Activated naive CD4-positive, alpha-beta T cell (primary cell): Measurements from ENCODE around the gene DIP2B.

Experiments
- DNase-seq, 4 experiments: peaks; one replicate each; lab custom pipeline; 2025; lab: John Stamatoyannopoulos, UW

The DIP2B gene

GRCh38 chr12:50638482-50638880 lies 133.7 kb downstream of the DIP2B start:
- DNase-seq = no peak

GRCh38 chr12:50639721-50640120 lies 134.9 kb downstream of the DIP2B start:
- DNase-seq = no peak

- DNase-seq = no peak
These were observed 135.6 kb downstream of the DIP2B start for GRCh38 chr12:50640321-50640939.

- DNase-seq = no peak
These were observed 136.8 kb downstream of the DIP2B start for GRCh38 chr12:50641566-50641965.

- no peak for DNase-seq
These were observed 137.3 kb downstream of the DIP2B start for GRCh38 chr12:50642035-50642451.

GRCh38 chr12:50642761-50643160 lies 138.0 kb downstream of the DIP2B start:
- DNase-seq = no peak

- no peak for DNase-seq
These were observed 142.2 kb downstream of the DIP2B start for GRCh38 chr12:50647031-50647430.

GRCh38 chr12:50647479-50647878 lies 142.7 kb downstream of the DIP2B start:
- no peak for DNase-seq

GRCh38 chr12:50650285-50650684 lies 145.5 kb downstream of the DIP2B start:
- DNase-seq = no peak

GRCh38 chr12:50655374-50655921 lies 150.7 kb downstream of the DIP2B start:
- no peak for DNase-seq

GRCh38 chr12:50659260-50659659 lies 154.5 kb downstream of the DIP2B start:
- DNase-seq = no peak

GRCh38 chr12:50659690-50660424 lies 155.1 kb downstream of the DIP2B start:
- DNase-seq = no peak

GRCh38 chr12:50660425-50660822 lies 155.6 kb downstream of the DIP2B start:
- DNase-seq = no peak

- DNase-seq = no peak
These were observed 156.7 kb downstream of the DIP2B start for GRCh38 chr12:50661300-50662115.

- no peak for DNase-seq
These were observed 157.3 kb downstream of the DIP2B start for GRCh38 chr12:50662116-50662510.

GRCh38 chr12:50665170-50665569 lies 160.4 kb downstream of the DIP2B start:
- no peak for DNase-seq

GRCh38 chr12:50665609-50666008 lies 160.8 kb downstream of the DIP2B start:
- DNase-seq = no peak

- DNase-seq = no peak
These were observed 161.2 kb downstream of the DIP2B start for GRCh38 chr12:50666023-50666422.

- no peak for DNase-seq
These were observed 167.4 kb downstream of the DIP2B start for GRCh38 chr12:50672158-50672557.

- no peak for DNase-seq
These were observed 172.0 kb downstream of the DIP2B start for GRCh38 chr12:50676756-50677155.

GRCh38 chr12:50677858-50678257 lies 173.1 kb downstream of the DIP2B start:
- no peak for DNase-seq

GRCh38 chr12:50678650-50679365 lies 174.0 kb downstream of the DIP2B start:
- DNase-seq = no peak
